HEK293T (cell line): ENCODE results near the gene HSPA2.

Experiments
- FOXM1 ChIP-seq: fragments of 450-650 bp; IDR thresholded peaks from 2 replicates; pipeline ENCODE4 v1.6.1; 2017; ENCODE audit warnings: mild to moderate bottlenecking, borderline replicate concordance
- NFRKB ChIP-seq: fragments of 450-650 bp; IDR thresholded peaks from 2 replicates; pipeline ENCODE4 v1.6.1; 2016; ENCODE audit warnings: mild to moderate bottlenecking, moderate library complexity
- PKNOX1 ChIP-seq: fragments of 450-650 bp; IDR thresholded peaks from 2 replicates; pipeline ENCODE4 v1.6.1; 2016

- TF ChIP-seq NFRKB (no peak), PKNOX1 (no peak), FOXM1 (no peak)
Measured at GRCh38 chr14:64561631-64562030, 21.1 kb downstream of the HSPA2 start.
